Stimulated activated naive CD8-positive, alpha-beta T cell treated with anti-CD3 and anti-CD28 coated beads, Interleukin-15, Interleukin-2, amounts not matched to agents 100 U/mL and 50 U/mL, for 24 hours (primary cell): Measurements from ENCODE around the gene PDE4D.
A peak's percentile ranks its signal among the peaks of the same experiment; 100 is the strongest.

Experiments
- ATAC-seq: fragments of 150-1000 bp; cut with Tn5 transposase; one replicate; pipeline ENCODE4 v1.10.0; 2021
- DNase-seq: peaks from one replicate; pipeline ENCODE4 v3.0.0; 2021

Gene PDE4D

DNA sequence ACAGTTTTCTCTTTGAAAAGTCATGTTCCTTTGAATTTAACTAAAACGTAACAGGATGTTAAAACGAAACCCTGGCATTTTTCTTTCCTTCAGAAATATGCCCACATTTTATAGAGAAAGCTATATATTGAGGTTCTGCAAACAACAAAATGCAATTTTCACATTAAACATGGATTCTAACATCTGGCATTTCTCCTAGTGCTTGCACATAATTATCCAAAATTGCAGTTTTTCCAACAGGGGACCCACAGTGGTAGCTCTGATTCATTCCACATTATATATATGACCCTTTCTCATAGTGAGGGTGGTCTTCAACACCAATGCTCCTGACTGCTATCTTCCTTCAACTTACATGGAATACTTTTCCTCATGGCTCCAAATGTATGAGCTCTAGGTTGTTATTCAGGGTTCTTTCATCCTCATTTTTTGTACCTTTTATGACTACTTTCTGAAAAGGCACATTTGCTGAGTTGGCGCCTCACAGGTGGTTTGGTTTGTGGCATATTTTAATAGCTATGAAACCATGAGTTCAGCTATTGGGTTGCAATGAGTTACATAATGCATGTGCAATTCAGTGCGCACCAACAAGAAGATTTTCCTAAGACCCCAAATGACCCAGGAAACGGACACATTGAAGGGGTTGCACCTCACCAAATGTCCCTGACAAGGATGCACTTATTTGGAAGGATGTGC is 758.9 kb downstream of the PDE4D start:
- DNase-seq (peak; percentile 11), ATAC-seq (no peak)

DNA sequence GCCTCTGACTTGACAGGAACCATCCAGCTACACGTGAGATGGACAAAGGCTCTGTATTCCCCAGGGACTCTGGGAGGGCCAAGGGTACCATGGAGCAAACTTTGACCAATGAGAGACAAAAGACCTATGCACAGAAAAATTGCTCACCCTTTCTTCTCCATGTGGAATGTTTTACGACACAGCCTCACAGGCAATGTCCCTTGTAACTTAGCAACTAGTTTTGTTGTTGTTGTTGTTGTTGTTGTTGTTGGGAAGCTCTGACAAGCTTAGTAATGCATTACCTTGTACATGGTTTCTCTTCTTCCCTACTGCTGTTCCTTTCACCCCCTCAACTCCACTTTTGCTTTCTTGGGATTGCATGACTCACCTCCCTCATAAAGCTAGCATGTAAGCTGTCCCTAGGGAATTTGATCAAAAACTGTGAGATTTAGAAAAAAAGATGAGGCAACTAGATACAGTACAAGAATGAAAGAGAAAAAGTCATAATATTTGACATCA is 759.7 kb downstream of the PDE4D start:
- ATAC-seq (no peak), DNase-seq (no peak)

DNA sequence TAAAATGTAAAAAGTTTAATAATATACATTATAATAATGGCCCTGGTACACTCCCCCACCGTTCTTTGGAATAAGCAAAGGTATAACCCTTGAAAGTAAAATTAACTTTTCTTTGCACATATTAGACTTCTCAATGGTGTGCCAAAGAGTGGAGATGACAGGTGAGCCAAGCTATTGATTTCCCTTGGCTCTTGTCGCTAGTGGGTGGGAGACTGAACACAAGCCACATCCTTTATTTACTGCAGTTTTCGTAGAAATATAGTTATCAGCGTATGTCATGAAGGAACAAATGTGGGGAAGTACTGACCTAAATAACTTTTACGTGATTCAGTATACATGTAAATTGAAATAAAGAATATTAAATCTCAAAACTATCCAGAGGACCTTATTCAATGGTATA is 761.4 kb downstream of the PDE4D start:
- DNase-seq (no peak), ATAC-seq (no peak)

DNA sequence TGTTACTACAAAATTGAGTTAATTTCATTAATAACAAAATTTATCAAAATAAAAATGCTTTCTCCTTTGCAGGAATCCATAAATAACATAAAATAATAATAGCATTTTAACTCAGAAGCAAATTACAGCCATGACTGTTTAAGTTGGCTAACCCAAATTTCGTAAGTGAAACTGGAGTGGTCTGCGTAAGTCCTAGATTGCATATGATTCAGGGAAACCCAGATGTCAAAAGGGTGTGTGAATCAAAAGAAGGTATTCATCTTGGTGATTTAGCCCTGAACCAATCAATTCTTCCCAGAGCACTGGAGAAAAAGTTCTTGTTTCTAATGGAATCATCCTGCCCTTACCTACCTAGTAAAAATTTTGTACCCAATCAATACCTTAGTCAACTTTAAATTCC is 763.1 kb downstream of the PDE4D start:
- no peak for DNase-seq
- ATAC-seq: no peak

DNA sequence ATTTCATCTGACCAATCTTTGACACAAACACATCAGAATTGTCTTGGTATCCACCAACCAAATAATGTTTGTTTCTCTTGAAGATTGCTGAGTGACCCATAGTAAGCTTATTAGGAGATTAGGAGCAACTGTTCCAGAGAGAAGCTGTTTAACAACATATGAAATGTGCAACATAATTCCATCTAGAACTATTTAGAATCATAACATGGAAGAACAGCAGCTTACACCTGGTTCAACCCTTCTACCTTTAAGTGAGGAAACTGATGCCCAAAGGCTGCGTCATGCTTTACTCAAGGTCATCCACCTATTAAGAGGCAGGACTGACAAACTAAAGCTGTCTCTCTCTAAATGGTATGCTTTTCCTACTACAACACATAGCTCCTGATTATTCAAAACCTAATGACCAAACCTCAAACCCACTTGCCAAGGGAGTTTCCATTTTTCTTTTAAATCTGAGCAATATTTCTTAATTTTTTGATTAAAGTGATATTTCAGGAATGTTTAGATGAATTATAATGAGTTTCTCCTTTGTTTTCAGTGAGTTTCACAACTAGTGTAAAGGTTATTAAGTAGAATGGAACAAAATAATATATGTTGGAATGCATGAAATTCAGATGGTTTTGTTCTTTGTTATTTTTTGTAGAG is 764.8 kb downstream of the PDE4D start:
- ATAC-seq (no peak), DNase-seq (no peak)

DNA sequence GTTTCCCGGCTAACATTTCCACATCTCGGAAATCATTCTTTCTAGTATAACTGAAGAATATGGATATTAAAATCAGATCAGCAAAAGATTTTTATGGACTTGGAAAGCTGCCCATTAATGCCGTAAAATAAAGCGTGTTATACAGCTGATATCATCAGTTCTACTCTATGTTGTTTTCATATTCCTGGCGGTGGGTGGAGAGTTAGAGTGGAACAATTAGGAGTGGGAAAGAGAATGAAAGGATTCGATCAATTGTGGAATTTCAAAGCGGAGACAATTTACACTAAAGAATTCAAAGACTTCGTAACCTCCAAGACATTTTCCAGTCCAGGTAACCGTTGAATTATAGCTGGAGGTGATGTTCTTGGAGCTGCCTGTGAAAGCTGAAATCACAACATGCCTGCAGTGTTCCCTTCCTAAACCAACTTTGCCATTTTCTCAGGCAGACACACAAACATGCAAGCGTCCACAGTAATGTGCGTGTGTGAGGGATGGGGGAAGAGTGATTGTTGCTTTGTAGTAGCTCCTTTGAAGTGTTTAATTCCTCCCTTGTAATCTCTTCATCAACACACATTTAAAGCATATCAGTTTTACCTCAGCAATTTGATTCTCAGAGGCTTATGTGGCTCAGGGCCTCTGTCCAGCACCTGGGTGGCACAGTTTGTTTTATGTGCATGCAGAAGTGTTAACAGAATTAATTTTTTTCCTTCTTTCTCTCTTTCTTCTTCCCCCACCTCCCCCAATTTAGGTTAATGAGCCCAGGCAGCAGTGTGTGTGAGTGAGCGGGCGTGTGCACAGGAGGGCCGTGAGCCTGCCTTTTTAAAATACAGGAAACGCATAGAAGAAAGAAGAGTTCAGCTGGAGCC is 766.6 kb downstream of the PDE4D start:
- DNase-seq: no peak
- ATAC-seq: peak; percentile 2

DNA sequence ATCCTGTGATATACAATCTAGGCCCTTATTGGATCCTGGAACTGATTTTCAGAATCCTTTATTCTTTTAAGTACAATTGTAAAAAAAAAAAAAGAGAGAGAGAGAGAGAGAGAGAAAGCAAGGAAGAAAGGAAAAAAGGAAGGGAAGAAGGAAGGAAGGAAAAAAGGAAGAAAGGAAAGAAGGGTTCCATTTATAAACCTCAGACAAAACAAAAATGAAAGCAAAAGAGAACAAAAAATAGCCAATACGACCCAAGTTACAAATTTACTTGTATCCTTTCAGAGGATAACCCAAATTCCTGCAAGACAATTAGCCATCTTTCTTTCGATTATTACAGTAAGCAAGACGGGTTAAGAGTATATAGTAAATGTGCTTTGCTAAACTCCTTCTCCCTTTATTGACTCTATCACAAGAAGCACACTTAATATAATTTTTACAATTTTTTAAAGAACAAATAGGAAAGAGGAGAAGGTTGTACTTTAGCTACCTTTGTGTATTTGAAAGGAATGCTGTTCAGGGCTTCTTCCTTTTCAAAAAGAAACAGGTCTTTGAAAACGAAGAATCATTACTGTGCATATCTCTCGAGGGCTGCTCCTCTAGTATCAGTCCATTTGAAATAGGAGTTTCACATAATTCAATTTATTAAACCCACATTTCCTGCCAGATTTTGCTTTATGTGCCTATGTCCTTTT is 767.4 kb downstream of the PDE4D start:
- DNase-seq (no peak), ATAC-seq (no peak)

DNA sequence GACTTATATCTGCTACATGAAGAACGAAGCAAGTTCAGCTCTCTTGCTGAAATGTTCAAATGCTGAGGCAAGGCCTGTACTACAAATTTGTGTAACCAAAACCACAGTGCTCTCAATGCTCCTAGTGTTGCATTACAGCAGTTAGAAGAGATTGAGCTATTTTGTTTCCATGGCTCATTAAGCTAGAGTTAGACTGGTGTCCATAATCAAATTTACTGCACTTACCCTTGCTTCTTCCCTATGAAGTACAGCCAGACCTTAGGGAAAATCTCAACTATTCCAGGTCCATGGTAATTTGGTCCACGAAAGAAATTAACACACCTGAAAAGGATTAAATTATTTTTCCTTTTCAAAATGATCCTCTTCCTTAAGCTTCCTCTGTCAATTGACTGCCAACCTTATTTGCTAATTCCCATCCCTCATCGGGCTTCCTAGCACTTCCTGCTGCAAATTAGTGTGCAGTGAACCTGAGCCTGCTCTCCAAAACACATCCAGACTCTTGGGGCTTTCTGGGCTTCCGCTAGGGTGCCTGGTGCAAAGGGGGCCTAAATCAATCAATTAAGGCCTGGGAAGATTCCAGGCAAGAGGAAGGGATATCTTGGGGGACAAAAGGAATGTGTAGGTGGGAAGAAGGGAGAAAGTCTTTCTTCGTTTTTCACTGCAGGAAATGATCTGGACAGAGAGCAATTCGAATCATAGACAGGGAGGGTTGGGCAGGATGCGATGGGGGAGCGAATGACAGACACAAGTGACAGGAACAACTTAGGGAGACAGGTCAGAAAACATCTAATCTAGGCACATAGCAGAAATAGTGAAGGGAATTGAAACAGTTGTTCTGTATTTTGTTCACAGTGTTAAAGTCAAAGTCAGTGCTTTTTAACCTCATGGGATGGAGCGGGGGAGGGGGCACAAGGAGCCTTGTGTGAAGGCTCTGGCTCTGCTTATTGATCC is 768.2 kb downstream of the PDE4D start:
- DNase-seq (peak; percentile 47), ATAC-seq (peak; percentile 15)

DNA sequence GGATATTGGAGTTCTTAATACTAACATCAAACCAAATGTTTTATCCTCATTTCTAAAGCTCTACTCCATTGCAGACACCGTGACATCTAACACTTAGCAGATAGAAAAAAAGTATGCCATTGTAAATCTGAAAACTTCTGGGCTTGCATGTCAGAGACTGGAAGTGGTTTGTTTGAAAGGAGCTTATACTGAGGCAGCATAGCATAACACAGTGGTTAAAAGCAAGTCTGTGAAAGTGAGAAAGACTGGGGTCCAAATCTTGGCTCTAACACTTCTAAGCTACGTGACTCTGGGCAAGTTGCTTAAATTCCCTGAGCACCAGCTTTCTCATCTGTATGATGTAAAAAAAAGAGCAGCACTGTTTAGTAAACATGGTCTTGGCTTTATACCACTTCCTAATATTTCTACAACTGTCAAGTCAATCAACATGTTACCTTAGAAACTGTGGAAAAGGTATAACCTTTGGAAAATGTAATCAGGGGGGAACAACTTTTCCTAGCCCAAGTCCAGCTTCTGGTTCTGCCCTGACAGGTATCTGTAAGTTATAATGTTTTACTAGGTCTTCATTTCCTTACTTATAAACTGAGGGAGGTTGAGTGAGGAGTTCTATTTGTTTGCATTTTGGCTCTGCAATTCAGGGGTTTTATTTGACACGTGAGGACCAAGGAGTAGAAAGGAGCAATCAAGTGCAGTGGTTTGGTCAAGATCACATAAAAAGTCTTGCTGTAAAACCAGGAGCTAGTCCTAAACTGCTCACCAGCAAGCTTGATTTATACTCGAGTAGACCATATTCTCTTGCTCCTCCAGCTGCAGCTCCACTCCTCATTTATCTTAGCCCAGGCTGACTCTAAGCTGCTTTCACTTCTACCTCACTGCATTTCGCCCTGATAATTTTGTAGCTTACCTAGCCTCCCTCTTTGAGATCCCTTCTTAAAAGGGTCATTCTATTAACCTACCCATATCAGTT is 769.6 kb downstream of the PDE4D start:
- ATAC-seq: no peak

DNA sequence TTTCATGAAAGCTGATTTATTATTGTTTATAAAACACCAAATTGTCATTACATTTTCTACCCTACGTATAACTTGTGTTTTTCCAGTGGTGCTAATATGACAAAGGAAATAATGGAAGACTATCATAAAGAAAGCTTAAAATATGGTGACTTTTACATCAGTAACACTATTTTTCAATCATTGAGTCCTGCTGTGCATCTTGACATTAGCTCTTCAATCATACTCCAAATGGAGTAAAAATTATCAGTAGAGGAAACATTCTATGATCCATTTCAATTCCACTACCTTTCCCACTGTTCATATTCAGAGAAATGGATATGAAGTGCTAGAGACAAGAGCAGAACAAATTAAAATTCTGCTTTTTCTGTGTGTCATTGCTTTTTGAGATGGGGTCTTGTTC is 774.0 kb downstream of the PDE4D start:
- ATAC-seq (no peak), DNase-seq (no peak)

More for the DNA sequence above, 769.6 kb downstream of the PDE4D start:
- no peak for DNase-seq

DNA sequence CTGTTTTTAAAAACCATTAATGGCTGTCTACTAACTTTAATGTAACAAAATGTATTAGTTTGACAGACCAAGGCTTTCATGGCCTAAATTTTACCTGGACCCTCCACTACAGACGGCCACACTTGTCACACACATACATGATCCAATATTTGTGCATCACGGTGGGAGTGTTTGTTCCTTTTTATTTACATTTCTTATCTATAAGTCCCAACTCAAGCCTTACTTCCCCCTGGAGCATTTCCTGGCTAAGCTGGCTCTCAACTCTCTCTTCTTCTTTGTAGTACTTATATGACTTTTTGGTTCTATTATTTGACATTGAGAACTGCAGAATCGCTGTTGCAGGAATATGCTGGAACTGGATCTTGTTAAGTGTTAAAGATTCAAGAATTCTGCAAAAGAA is 776.2 kb downstream of the PDE4D start:
- ATAC-seq (no peak), DNase-seq (no peak)

DNA sequence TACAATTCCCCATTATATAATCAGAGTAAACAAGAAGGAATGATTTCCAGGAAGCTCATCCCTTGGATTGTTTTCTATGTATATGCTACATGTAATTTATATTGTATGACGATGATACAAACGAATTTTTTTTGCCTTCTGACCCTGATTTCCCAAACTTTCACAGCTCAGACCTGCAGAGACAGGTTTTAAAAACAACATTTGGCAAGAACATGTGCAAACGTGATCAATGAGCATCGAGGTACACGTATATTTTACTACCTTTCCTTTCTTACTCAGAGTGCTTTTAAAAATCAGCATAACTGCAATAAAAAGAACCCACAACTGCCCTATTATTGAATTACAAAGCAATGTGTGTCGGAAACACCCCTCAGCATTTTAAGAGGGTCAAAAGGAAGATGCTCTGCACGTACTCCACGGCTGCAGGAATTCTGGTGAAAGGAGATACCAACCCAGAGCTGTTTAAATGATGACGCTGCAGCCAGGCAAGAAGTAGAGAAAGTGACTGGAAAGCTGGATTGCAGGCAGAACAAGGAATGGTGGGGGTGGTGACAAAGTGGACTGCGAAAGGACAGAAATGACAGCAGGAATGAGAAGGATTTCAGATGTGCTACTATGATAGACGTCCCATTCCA is 777.2 kb downstream of the PDE4D start:
- ATAC-seq (no peak), DNase-seq (no peak)

DNA sequence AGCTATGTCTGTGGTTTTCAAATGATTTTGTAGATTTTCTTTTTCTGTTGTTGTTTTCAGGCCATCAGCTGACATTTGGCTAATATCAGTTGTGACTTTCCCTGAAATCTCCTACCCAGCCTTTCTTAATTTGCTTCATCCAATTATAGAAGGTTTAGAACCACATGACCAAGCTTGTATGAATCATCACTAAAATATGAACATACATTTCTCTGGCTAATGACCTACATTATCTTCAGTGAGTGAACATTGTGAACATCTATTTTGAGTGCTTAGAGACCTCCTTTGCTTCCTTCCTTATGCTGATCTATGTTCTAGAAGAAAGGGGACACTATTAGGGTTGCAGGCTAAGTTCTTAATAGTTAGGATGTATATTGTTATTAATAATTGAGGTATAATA is 778.2 kb downstream of the PDE4D start:
- DNase-seq (no peak), ATAC-seq (no peak)

DNA sequence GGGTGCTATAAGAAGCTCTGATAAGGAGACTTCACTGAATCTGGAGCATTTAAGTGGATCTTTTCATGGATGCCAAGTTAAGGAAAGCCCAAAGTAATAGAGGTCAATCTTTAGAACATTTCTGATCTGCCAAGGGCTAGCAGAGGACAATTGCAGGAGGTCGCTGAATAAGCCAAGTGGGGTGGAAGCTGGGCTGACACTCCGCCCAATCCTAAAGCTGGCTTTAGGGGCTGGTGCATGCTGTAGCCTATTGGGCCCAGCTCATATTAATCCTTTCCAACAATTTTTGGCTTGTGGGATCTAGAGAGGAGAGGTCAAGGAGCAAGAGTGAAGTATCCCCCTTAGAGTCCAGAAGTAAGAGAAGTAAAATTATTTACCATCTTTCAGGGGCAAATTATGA is 784.1 kb downstream of the PDE4D start:
- DNase-seq: no peak
- ATAC-seq: no peak

DNA sequence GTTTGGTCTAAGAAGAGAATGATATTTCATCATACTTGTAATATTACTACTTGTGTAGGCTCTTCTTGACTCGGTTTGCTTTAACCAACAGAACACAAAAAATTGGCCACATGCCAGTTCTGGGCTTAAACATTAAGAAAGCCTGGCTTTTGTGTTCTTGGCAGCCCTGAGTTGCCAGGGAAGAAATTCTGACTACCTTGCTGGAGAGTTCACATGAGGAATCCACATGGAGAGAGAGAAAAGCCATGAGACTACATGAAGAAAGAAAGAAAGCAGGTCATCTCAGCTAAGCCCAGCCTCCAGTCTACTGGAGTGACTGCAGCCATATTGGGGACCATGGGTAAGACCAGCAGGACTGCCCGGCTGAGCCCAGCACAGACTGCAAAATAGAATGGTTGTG is 785.8 kb downstream of the PDE4D start:
- ATAC-seq: no peak

DNA sequence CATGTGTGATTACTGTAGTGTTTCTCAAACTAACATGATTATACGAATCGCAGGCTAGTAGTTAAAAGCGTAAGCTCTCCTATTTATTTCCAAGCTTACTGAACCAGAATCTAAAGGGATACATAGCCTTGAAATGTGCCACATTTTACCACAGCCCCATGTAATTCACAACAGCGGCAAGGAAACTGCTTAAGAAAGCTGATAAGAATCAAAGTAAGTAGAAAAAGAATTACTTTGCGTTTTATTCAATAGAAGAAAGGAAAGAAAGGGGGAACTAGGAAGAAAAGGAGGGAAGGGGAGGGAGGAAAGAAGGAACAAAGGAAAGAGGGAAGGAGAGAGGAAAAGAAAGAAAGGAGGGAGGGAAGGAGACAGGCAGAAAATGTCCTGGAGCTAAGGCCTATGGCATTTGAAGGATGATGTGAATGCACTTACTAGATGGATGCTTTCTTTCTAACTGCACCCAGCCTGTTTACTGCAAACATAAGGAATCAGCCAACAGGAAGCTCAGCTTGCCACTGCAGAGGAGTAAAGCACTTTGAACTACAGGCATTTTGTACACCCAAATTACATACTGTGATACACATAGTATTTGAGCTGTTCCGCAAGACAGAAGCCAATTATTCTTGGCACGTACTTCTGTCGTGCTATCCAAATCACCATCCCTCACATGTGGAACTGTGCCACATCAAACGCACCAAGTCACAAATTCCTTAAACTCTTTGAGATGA is 789.0 kb downstream of the PDE4D start:
- ATAC-seq (no peak), DNase-seq (no peak)

More for the DNA sequence above, 785.8 kb downstream of the PDE4D start:
- no peak for DNase-seq

DNA sequence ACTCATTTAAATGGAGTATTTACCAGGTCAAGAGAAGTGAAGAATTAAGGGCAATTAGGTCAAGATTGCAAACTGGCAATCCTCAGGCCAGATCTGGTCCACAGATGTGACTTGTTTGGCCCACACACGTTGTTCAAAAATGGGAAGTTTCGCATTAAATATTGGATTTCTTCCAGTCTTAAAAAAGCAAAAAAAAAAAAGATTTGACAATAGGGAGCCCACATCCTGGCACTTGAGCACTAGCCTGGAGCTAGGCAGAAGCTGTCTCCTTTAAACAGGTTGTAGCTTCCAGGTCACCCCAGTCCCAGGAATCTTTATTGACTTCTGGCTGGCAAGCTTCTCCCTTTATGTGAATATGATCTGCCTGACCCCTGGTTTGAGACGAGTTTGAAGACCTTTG is 790.2 kb downstream of the PDE4D start:
- no peak for DNase-seq
- no peak for ATAC-seq

DNA sequence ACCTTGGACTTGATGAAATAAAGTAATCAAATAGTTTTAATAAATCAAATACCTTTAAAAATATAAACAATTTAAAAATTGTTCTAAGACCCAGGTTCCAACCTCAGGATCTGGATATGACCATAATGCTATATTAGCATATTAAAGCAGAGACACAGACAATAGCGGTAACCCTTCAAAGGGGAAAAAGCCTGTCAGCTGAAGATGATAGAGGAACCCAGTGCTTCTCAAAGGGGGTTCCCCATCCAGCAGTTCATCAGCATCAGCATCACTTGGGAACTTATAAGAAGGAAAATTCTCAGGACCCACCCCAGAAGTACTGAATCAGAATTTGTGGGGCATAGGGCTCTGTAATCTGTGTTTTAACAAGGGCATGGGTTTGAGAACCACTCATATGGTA is 791.1 kb downstream of the PDE4D start:
- no peak for DNase-seq
- ATAC-seq: peak; percentile 75

DNA sequence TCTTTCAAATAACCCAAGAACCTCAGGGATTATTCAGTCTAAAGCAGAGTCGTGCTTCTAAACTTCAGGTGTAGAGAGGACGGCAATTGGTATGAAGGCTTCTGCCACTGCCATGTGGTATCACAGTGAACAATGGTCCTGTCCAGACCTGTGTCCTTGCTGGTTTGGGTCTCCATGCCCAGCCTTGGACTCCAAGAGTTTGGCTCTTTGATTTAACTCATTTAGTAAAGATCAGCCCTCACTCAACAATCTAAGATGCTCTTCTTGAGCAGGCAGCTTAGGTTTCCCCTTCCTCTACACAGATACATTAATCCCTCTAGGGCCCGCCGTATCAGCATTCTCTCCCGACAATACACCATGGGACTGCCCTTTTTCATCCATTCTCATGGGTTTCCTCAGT is 792.7 kb downstream of the PDE4D start:
- no peak for DNase-seq
- ATAC-seq: no peak
